ENCODE results near the gene BCL7C. TPM values are rescaled to one million over a fixed set of nuclear protein-coding genes. Genes with fewer than 3 reads are reported as not detected.

The BCL7C gene
- total RNA-seq, 2 experiments from 2014 or later: 21.8 to 23.6 TPM

DNA sequence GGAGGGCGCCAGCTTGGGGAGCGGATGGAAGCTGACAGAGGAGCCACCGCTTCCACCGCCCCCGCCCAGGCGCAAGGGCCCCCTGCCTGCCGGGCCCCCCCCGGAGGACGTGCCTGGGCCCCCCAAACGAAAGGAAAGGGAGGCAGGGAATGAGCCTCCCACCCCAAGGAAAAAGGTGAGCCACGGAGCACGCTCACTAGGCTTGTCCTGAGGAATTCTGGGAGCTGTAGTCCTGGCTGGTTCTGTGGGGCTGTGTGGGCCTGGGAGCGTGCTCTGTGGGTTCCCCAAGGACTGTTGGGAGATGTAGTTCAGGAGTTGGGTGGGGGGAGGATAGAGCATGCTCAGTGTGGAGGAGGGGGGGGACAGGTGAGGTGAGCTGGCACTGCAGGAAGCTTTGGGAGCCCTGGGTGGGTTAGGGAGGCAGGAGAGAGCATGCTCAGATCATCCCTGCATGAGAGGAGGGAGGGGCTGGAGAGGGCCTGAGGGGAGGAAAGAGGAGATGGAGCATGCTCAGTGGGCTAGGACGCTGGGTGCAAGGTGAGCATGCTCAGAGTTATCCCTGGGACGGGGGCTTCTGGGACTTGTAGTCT is 34.0 kb upstream of the BCL7C start:
- ChIA-PET POLR2A (interaction anchor here (1.0 kb wide), 1 partner anchor 14 kb away, joined by 3 read pairs; no protein-coding TSS in a partner anchor), CTCF (interaction anchor here (1.5 to 2.5 kb wide), 3 partner anchors 14 to 214 kb away, joined by 4 to 8 read pairs (median 8); no protein-coding TSS in a partner anchor)
- Mint-ChIP-seq H3K4me1 (ENCODE audit: low read depth) (peaks cover 9% of the 10 kb centered on the region), H3K27ac (no peak overlapping the region), H3K9me3 (no peaks in the 10 kb centered on the region), H3K4me3 (no peak overlapping the region), H3K36me3 (ENCODE audit: low read depth) (peaks cover 6% of the 10 kb centered on the region), H3K27me3 (no peaks in the 10 kb centered on the region)
- intact Hi-C loops (cut with micrococcal nuclease): loop anchor here (10.0 kb wide), 1 partner anchor 233 kb away; the partner anchor contains the start of gene SRCAP
- no peak for TF ChIP-seq CTCF (IDR thresholded peaks at IDR 0.05)
- peak; percentile 32 for ATAC-seq
- DNase-seq: peak; percentile 55

GRCh38 chr16:30926937-30927788 is 33.3 kb upstream of the BCL7C start:
- no peaks in the 10 kb centered on the region for H3K27me3 Mint-ChIP-seq
- ChIA-PET CTCF (interaction anchor here (1.4 to 3.7 kb wide), 5 partner anchors 15 to 215 kb away, joined by 4 to 22 read pairs (median 8); no protein-coding TSS in a partner anchor), POLR2A (interaction anchor here (1.0 to 1.5 kb wide), 2 partner anchors 15 kb away, joined by 3 read pairs; no protein-coding TSS in a partner anchor)
- DNase-seq (no peak), ATAC-seq (no peak)
- no peak overlapping the region for H3K27ac Mint-ChIP-seq
- no peak overlapping the region for H3K4me3 Mint-ChIP-seq
- H3K9me3 Mint-ChIP-seq: no peaks in the 10 kb centered on the region
- peaks cover 2% of the 10 kb centered on the region for H3K36me3 Mint-ChIP-seq (ENCODE audit: low read depth)
- intact Hi-C loops (cut with micrococcal nuclease): loop anchor here (10.0 kb wide), 1 partner anchor 232 kb away; the partner anchor contains the start of gene SRCAP
- peaks cover 11% of the 10 kb centered on the region for H3K4me1 Mint-ChIP-seq (ENCODE audit: low read depth)
- no peak for TF ChIP-seq CTCF (IDR thresholded peaks at IDR 0.05)

- H3K27ac Mint-ChIP-seq: no peak overlapping the region
- DNase-seq: no peak
- H3K4me3 Mint-ChIP-seq: no peak overlapping the region
- intact Hi-C loops (cut with micrococcal nuclease): loop anchor here (10.0 kb wide), 1 partner anchor 231 kb away; the partner anchor contains the start of gene SRCAP
- CTCF ChIA-PET: interaction anchor here (1.0 to 3.7 kb wide), 8 partner anchors 8 to 216 kb away, joined by 3 to 22 read pairs (median 4); no protein-coding TSS in a partner anchor
- ATAC-seq: no peak
- H3K9me3 Mint-ChIP-seq: no peaks in the 10 kb centered on the region
- H3K4me1 Mint-ChIP-seq (ENCODE audit: low read depth): peaks cover 18% of the 10 kb centered on the region
- POLR2A ChIA-PET: interaction anchor here (0.9 to 1.5 kb wide), 3 partner anchors 14 to 275 kb away, joined by 3 read pairs; no protein-coding TSS in a partner anchor
- H3K36me3 Mint-ChIP-seq (ENCODE audit: low read depth): no peaks in the 10 kb centered on the region
- H3K27me3 Mint-ChIP-seq: no peaks in the 10 kb centered on the region
- TF ChIP-seq CTCF (IDR thresholded peaks at IDR 0.05): no peak
Observed at GRCh38 chr16:30925995-30926811, 32.3 kb upstream of the BCL7C start.

GRCh38 chr16:30925632-30925987 is 31.7 kb upstream of the BCL7C start:
- Mint-ChIP-seq H3K27ac (no peak overlapping the region), H3K27me3 (no peaks in the 10 kb centered on the region), H3K36me3 (ENCODE audit: low read depth) (no peaks in the 10 kb centered on the region), H3K4me1 (ENCODE audit: low read depth) (peaks cover 20% of the 10 kb centered on the region), H3K4me3 (no peak overlapping the region), H3K9me3 (no peaks in the 10 kb centered on the region)
- ChIA-PET CTCF (interaction anchor here (1.0 to 3.7 kb wide), 7 partner anchors 9 to 111 kb away, joined by 3 to 22 read pairs (median 4); no protein-coding TSS in a partner anchor), POLR2A (interaction anchor here (0.9 to 1.5 kb wide), 3 partner anchors 14 to 276 kb away, joined by 3 read pairs; no protein-coding TSS in a partner anchor)
- intact Hi-C loops (cut with micrococcal nuclease): loop anchor here (10.0 kb wide), 1 partner anchor 231 kb away; the partner anchor contains the start of gene SRCAP
- no peak for DNase-seq
- no peak for ATAC-seq
- no peak for TF ChIP-seq CTCF (IDR thresholded peaks at IDR 0.05)

All from activated CD8-positive, alpha-beta T cell treated with anti-CD3 and anti-CD28 coated beads for 36 hours (primary cell).